GM19468 (cell line): ENCODE data around the gene TTC13.
"Not testable (repeated sequence)": the region's sequence is repeated elsewhere in the genome, so short reads cannot be mapped to it uniquely, and the experiment has no call there.

Source experiments
- ATAC-seq: cut with Tn5 transposase; IDR thresholded peaks from one replicate; pipeline ENCODE4 v1.9.1; 2021; ENCODE audit warnings: mild to moderate bottlenecking, moderate library complexity, moderate number of reproducible peaks; ENCODE audit not compliant: unreplicated experiment; ENCODE audit errors: extremely low read depth

TTC13 gene

GRCh38 chr1:230978491-230979388 is at the start of gene TTC13, which contains the start of gene ARV1:
TTC13 (minus strand) TSS chr1:230978861; CDS start chr1:230978830, 31 bp downstream.
ARV1 (plus strand) TSS chr1:230979094; CDS start chr1:230979106, 12 bp downstream.
- ATAC-seq, result peak; percentile 96

GRCh38 chr1:231027971-231028370 is 49.3 kb upstream of the TTC13 start:
- no peak for ATAC-seq

GRCh38 chr1:231027136-231027925 is 48.7 kb upstream of the TTC13 start:
- ATAC-seq, result no peak

- no peak for ATAC-seq
Observed at GRCh38 chr1:231026576-231026975, 47.9 kb upstream of the TTC13 start.

- ATAC-seq, result no peak
Observed at GRCh38 chr1:231023150-231023549, 44.5 kb upstream of the TTC13 start.

- not testable (repeated sequence) for ATAC-seq
Observed at GRCh38 chr1:231022543-231022942, 43.9 kb upstream of the TTC13 start.

- no peak for ATAC-seq
Observed at GRCh38 chr1:231021540-231022031, 42.9 kb upstream of the TTC13 start.

GRCh38 chr1:231020816-231021215 is 42.2 kb upstream of the TTC13 start:
- ATAC-seq, result no peak

- no peak for ATAC-seq
Observed at GRCh38 chr1:231020139-231020601, 41.5 kb upstream of the TTC13 start.

- no peak for ATAC-seq
Observed at GRCh38 chr1:231019711-231020110, 41.0 kb upstream of the TTC13 start.

GRCh38 chr1:231016966-231017365 is 38.3 kb upstream of the TTC13 start:
- ATAC-seq, result no peak

- ATAC-seq, result no peak
Observed at GRCh38 chr1:231016234-231016633, 37.6 kb upstream of the TTC13 start.

GRCh38 chr1:231013391-231014015 is 34.8 kb upstream of the TTC13 start:
- ATAC-seq, result no peak

- ATAC-seq, result no peak
Observed at GRCh38 chr1:231011963-231012362, 33.3 kb upstream of the TTC13 start.

GRCh38 chr1:231011360-231011759 is 32.7 kb upstream of the TTC13 start:
- ATAC-seq, result no peak

GRCh38 chr1:231007535-231007934 is 28.9 kb upstream of the TTC13 start:
- not testable (repeated sequence) for ATAC-seq

GRCh38 chr1:231001892-231002291 is 23.2 kb upstream of the TTC13 start:
- no peak for ATAC-seq

- ATAC-seq, result no peak
Observed at GRCh38 chr1:231000639-231001038, 22.0 kb upstream of the TTC13 start.

GRCh38 chr1:231000201-231000600 is 21.5 kb upstream of the TTC13 start:
- no peak for ATAC-seq

GRCh38 chr1:230994860-230995259 is 16.2 kb upstream of the TTC13 start:
- ATAC-seq, result no peak
